H7 (cell line): ENCODE measurements around the gene GADD45GIP1. TPM values are rescaled to one million over a fixed set of nuclear protein-coding genes. Genes with fewer than 3 reads are reported as not detected.
"Not testable (repeated sequence)": the region's sequence is repeated elsewhere in the genome, so short reads cannot be mapped to it uniquely, and the experiment has no call there.

Experiments
- DNase-seq: peaks from one replicate; pipeline ENCODE4 v3.0.0; 2012
- H3K27me3 ChIP-seq: 2 replicates; pipeline ENCODE4 v1.6.0; 2011; ENCODE audit warnings: mild to moderate bottlenecking, low read length; ENCODE audit not compliant: control insufficient read depth, insufficient read depth
- H3K36me3 ChIP-seq: replicated peaks from 2 replicates; pipeline ENCODE4 v1.5.1; 2011; ENCODE audit warnings: low read length; ENCODE audit not compliant: control insufficient read depth, insufficient read depth
- H3K4me3 ChIP-seq: 2 replicates; pipeline ENCODE4 v1.5.1; 2011; ENCODE audit warnings: low read depth, mild to moderate bottlenecking, control low read depth, low read length, moderate library complexity; ENCODE audit not compliant: insufficient read depth
- total RNA-seq: library from RNA; depleted of rRNA; stranded (reverse); fragments of >200 nt; shearing (Covaris generic); gene quantifications from 2 replicates; pipeline ENCODE4 v1.2.3, GENCODE V29; 2014

GADD45GIP1 gene
- total RNA-seq, 1 experiment from 2014 or later = 40.4 TPM

DNA sequence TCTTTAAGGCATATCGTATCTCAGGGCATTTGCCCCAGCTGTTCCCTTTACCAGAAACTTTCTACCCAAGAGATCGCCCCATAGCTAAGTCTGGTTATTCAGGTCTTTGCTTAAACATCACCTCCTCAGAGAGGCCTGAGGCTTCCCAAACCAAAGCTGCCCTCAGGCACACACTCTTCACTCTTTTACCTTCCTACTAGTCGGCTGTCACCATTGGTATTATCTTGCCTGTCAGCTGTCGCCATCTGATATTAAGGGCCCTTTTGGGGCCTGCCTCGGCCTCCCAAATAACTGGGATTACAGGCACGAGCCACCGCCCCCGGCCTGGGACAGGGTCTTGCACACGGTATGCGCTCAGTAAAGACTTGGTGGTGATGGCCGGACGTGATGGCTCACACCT, 1.0 kb downstream of the GADD45GIP1 start:
- DNase-seq = no peak
- Histone ChIP-seq H3K27me3 (no peaks in the 10 kb centered on the region), H3K36me3 (peaks cover 12% of the 10 kb centered on the region)

DNA sequence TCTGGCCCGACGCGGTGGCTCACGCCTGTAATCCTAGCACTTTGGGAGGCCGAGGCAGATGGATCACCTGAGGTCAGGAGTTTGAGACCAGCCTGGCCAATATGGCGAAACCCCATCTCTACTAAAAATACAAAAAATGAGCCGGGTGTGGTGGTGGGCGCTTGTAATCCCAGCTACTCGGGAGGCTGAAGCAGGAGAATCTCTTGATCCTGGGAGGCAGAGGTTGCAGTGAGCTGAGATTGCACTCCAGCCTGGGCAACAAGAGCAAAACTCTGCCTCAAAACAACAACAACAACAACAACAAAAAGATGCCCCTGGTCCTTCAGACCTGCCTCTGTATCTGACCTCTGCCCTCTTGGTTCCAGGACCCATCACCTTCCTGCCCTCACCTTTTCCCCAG, 1.4 kb downstream of the GADD45GIP1 start:
- not testable (repeated sequence) for H3K4me3 ChIP-seq, DNase-seq, H3K27me3 ChIP-seq
- H3K36me3 ChIP-seq = peaks cover 12% of the 10 kb centered on the region

More for the DNA sequence above, 1.0 kb downstream of the GADD45GIP1 start:
- peak overlapping the region; percentile 100 for H3K4me3 ChIP-seq

DNA sequence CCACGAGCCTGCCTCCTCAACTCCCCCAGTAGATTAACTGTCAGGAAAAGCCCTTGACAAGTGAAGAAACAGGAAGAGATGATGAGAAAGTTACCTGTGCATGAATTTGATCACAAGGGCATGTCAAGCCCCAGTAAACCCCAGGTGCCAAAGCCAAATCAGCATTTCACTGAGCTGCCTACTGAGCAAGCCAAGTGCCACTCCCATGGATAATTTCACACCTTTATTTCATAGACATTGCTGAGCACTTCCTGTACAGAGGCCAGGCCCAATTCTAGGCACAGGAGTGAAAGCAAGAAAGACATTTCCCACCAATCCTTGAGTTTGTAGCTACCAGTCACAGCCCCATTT, 2.4 kb downstream of the GADD45GIP1 start:
- H3K36me3 ChIP-seq = peaks cover 16% of the 10 kb centered on the region

DNA sequence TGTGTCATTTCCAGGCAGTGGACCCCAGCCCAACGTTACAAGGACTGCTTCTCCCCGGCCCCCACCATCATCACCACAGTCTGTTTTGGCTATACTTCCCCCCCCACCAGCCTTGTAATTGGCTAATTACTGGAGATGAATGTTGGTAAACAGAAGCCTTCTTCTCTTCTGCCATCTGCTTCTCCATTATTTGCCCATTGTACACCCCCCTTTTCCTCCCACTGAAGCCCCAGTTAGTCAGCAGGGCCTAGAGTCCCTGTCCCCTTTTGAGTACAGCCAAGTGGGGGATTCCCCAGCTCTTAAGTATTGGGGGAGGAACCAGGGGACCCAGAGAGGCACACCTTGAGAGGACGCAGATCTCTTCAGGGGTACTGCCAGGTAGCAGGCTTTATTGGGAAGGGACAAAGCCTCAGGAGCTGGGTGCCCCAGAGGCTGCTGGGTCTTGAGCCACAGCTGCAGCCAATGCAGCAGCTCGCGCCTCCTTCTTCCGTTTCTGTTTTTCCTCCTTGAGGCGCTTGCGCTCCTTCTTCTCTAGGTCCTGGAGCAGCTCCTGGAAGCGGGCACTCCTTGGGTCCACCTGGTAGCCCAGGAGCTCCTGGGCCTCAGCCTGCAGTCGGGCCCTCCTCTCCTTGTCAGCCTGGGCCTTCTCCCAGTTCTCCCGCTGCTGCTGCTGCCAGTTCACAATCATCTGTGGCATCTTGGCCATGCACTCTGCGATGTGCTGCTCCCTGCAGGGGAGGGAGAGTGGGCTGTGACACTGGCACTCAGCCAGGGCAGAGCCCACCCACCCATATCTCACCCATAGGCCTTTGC, 3.0 kb downstream of the GADD45GIP1 start:
- no peak overlapping the region for H3K4me3 ChIP-seq
- no peak for DNase-seq
- no peaks in the 10 kb centered on the region for H3K27me3 ChIP-seq
- H3K36me3 ChIP-seq = peaks cover 21% of the 10 kb centered on the region

More for the DNA sequence above, 2.4 kb downstream of the GADD45GIP1 start:
- DNase-seq = no peak
- H3K27me3 ChIP-seq = no peaks in the 10 kb centered on the region
- H3K4me3 ChIP-seq = no peak overlapping the region

DNA sequence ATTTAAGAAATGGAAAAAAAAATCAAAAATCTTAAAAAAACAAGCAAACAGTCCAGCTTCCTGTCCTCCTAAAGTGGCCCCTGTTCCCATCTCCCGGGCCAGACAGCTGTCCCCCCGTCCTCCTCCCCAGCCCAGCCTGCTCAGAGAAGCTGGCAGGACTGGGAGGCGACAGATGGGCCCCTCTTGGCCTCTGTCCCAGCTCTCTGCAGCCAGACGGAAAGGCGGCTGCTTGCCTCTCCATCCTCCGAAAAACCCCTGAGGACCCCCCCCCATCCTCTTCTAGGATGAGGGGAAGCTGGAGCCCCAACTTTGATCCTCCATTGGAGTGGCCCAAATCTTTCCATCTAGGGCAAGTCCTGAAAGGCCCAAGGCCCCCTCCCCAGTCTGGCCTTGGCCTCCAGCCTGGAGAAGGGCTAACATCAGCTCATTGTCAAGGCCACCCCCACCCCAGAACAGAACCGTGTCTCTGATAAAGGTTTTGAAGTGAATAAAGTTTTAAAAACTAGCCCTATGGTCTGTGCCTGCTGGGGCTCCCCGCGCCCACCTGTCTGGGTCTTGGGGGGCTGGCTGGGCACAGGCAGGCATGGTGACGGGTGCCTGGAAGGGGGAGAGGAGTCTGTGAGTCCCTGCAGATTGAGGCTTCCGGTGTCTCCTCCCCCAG, 3.8 kb downstream of the GADD45GIP1 start:
- Histone ChIP-seq H3K27me3 (no peaks in the 10 kb centered on the region), H3K36me3 (peaks cover 28% of the 10 kb centered on the region), H3K4me3 (no peak overlapping the region)
- no peak for DNase-seq

DNA sequence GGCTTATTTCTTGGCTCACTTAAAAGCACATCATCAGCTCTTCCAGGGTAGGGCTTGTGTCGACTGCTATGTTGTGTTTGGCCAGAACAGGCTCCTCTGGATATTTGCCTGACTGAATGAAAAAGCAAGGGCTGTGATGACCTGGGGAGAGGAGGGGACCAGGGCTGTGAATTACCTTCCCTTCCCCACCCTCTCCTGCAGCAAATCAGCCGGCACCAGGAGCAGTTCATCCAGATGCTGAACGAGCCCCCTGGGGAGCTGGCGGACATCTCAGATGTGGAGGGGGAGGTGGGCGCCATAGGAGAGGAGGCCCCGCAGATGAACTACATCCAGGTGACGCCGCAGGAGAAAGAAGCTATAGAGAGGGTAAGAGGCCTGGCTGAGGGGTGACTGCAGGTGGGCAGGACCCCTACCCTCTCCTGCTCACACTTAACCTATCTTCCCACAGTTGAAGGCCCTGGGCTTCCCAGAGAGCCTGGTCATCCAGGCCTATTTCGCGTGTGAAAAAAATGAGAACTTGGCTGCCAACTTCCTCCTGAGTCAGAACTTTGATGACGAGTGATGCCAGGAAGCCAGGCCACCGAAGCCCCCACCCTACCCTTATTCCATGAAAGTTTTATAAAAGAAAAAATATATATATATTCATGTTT, 4.4 kb downstream of the GADD45GIP1 start:
- no peak for DNase-seq
- Histone ChIP-seq H3K27me3 (no peaks in the 10 kb centered on the region), H3K36me3 (peaks cover 33% of the 10 kb centered on the region), H3K4me3 (no peak overlapping the region)

DNA sequence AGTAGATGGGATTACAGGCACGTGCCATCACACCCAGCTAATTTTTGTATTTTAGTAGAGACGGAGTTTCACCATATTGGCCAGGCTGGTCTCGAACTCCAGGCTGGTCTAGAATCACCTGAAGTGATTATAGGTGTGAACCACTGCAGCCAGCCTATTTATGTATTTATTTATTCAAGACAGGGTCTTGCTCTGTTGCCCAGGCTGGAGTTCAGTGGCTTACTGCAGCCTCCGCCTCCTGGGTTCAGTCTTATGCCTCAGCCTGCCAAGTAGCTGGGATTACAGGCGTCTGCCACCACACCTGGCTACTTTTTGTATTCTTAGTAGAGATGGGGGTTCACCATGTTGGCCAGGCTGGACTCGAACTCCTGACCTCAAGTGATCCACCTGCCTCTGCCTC, 5.0 kb downstream of the GADD45GIP1 start:
- not testable (repeated sequence) for H3K4me3 ChIP-seq, DNase-seq
- H3K36me3 ChIP-seq = peaks cover 35% of the 10 kb centered on the region

DNA sequence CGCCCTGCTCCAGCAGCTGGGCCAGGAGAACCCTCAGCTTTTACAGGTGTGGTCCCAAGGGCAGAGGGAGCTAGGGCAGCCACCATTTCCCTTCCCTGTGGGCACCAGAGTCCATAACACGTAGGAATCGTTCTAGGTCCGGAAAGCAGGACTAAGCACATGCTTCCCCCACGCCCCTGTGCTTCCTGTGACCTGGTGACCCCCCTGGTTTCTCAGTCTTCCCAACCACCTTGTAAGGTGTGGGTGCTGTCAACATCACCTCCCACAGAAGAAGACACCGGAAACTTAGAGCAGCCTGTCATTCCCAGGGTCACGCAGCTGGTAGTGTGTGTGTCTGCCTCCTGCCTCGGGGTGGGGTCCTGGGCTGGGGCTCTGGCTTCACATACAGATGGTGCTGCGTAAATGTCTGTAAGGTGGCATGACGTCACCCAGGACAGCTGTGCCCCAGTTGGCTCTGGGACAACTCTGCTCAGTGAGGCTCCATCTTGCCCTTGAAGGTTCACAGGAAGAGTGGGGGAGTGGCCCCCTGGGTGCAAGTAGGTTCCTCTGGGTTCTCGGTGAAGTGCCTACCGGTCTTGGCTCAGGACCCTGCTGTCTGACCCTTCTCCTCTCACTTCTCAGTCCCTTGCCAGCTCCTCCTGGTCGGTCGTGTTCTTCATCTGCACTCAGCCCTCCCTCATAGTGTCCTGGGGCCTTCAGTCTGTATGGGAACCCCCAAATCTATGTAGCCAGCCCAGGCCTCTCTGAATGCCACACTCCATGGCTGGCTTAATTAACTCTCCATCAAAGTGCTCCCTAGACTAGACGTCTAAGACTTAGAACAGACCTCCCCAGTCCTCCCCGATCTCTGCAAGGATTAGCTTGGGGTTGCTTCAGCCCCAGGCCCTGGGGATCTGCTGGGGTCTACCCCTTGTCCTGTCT, 7.4 kb downstream of the GADD45GIP1 start:
- H3K4me3 ChIP-seq = no peak overlapping the region
- no peaks in the 10 kb centered on the region for H3K27me3 ChIP-seq
- no peak for DNase-seq
- peaks cover 28% of the 10 kb centered on the region for H3K36me3 ChIP-seq

More for the DNA sequence above, 5.0 kb downstream of the GADD45GIP1 start:
- not testable (repeated sequence) for H3K27me3 ChIP-seq

DNA sequence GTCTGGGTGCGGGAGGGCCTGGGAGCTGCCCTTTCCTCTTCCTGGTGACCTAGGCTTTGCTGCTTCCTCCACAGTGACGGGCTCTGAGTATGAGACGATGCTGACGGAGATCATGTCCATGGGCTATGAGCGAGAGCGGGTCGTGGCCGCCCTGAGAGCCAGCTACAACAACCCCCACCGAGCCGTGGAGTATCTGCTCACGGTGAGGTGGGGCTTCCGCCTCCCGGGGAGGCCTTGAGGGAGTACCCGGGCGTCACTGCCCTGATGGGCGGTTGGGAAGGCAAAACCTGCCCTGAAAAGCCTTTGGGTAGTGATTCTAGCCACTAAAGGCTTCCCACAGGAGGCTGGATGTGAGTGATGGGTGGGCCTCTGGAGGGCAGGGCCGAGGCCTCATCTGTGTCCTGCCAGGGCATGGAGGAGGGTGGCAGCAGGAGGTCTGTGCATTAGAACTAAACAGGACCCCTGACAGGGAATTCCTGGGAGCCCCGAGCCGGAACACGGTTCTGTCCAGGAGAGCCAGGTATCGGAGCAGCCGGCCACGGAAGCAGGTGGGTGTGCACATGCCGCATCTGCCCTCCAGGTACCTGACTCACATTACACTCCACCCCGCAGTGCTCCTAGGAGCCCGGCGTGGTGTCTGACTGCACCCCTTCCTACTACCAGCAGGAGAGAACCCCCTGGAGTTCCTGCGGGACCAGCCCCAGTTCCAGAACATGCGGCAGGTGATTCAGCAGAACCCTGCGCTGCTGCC, 8.2 kb downstream of the GADD45GIP1 start:
- H3K27me3 ChIP-seq = no peaks in the 10 kb centered on the region
- no peak for DNase-seq
- H3K36me3 ChIP-seq = peaks cover 24% of the 10 kb centered on the region

DNA sequence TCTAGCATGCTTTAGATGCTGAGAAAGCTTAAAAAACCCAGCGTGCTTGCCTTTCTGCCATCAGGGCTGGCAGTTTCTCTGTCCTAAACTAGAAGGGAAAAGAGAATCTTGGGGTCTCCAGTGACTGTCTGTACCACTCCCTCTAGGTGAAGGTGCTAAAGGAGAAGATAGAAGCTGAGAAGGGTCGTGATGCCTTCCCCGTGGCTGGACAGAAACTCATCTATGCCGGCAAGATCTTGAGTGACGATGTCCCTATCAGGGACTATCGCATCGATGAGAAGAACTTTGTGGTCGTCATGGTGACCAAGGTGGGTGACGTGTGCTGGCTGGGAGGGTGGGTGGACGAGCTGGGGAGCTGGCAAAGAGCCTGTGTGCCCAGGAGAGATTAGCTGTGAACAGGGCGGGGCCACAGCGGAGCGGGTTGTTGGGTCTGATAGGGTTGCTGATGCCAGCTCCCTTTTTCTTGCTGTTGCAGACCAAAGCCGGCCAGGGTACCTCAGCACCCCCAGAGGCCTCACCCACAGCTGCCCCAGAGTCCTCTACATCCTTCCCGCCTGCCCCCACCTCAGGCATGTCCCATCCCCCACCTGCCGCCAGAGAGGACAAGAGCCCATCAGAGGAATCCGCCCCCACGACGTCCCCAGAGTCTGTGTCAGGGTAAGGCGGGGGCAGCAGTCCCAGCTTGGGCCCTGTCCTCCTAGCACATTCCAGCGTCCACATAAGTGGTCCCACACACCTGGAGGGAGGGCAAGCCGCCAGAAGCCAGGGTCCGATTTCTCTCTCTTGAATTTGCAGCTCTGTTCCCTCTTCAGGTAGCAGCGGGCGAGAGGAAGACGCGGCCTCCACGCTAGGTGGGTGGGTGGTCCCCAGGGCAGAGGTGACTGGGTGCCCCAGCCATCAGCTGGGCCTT, 9.1 kb downstream of the GADD45GIP1 start:
- Histone ChIP-seq H3K27me3 (no peaks in the 10 kb centered on the region), H3K36me3 (peaks cover 30% of the 10 kb centered on the region), H3K4me3 (no peak overlapping the region)
- no peak for DNase-seq

More for the DNA sequence above, 8.2 kb downstream of the GADD45GIP1 start:
- H3K4me3 ChIP-seq = no peak overlapping the region

DNA sequence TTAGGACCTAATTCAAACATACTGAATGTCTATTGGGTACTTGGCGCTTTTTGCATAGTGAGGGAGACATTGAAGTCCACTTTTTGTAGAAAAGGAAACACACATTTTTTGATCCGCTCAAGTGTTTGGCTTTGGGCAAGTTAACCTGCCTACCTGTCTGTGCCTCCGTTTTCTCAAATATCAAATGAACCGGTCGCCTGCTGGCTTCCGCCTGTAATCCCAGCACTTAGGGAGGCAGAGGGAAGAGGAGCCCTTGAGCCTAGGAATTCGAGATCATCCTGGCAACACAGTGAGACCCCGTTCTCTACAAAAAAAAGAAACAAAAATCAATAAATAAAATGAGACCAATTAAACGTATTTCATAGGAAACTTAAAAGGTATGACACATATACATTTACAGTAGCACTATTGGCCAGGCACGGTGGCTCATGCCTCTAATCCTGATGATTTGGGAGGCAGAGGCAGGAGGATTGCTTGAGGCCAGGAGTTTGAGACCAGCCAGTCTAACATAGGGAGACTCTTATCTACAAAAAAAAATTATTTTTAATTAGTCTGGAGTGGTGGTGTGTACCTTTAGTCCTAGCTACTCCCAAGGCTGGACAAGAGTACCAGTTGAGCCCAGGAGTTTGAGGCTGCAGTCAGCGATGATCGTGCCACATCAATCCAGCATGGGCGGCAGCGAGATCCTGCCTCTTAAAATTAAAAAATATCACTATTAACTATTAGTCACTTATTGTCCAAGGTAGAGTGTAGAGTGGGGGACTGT, 10.1 kb downstream of the GADD45GIP1 start:
- Histone ChIP-seq H3K4me3 (peak overlapping the region; percentile 64), H3K36me3 (peaks cover 34% of the 10 kb centered on the region), H3K27me3 (no peaks in the 10 kb centered on the region)
- DNase-seq = no peak

DNA sequence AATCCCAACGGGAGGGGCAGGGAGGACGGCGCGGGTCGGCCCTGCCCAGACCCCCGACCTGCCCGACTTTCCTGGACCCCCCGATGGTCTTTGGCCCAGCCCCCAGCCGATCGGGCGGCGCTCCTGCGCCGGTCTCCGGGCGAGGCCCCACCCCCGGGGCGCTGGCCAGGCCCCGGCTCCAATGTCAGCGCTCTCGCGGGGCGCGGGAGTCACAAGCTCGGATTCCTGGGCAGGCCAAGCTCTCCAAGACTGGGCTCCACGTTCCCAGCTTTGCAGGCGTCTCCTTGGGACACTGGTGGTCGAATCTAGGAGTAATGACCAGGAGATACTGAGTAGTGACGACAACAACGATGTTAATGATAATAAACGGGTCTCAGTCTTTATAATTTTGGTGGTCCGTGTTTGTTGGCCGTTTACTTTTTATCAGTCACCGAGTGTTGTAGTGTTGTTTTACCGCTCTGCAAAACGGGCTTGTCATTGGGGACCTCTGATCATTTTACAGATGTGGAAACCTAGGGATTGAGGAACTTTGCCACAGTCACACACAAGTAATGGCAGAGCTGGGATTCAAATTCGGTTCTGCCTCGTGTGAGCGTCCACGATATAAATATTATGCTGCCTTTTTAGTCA, 10.8 kb downstream of the GADD45GIP1 start:
- Histone ChIP-seq H3K4me3 (peak overlapping the region; percentile 64), H3K27me3 (no peaks in the 10 kb centered on the region), H3K36me3 (peaks cover 40% of the 10 kb centered on the region)
- peak; percentile 99 for DNase-seq
